A673 (cell line): ENCODE results near the gene ZEB2. TPM values are rescaled to one million over a fixed set of nuclear protein-coding genes. Genes with fewer than 3 reads are reported as not detected.

ENCODE experiments used
- BruUV-seq: library from RNA; stranded (reverse); fragments of 400-500 nt; replicated peaks from 2 replicates; lab custom pipeline; 2021; lab: Mats Ljungman, UMichigan
- CTCF ChIA-PET: fragments of 300-600 bp; sonication (Branson Sonifier 250); formaldehyde crosslinking; loops from one replicate; lab custom pipeline; 2022; ENCODE audit warnings: antibody characterized with exemption; lab: Charles Lee
- POLR2A ChIA-PET: fragments of 300-600 bp; sonication (Branson Sonifier 250); formaldehyde crosslinking; loops from one replicate; lab custom pipeline; 2022; ENCODE audit warnings: antibody characterized with exemption; ENCODE audit not compliant: low non-redundant PET; lab: Charles Lee
- DNase-seq: peaks from one replicate; pipeline ENCODE4 v3.0.0-alpha.2; 2015; ENCODE audit warnings: low spot score
- H3K27ac ChIP-seq: fragments of 200-600 bp; sonication (generic); 2 replicates; pipeline ENCODE4 v1.5.1; 2016; ENCODE audit warnings: mixed run types, low read depth, mild to moderate bottlenecking, mixed read lengths, antibody characterized with exemption, low read length; ENCODE audit not compliant: poor library complexity, severe bottlenecking
- H3K27me3 ChIP-seq: fragments of 200-600 bp; sonication (generic); replicated peaks from 2 replicates; pipeline ENCODE4 v1.6.1; 2017; ENCODE audit warnings: mixed run types, low read depth, mild to moderate bottlenecking, mixed read lengths, antibody characterized with exemption, low read length; ENCODE audit not compliant: insufficient read depth, poor library complexity
- H3K36me3 ChIP-seq: fragments of 200-600 bp; sonication (generic); 2 replicates; pipeline ENCODE4 v1.6.1; 2016; ENCODE audit warnings: mixed run types, mild to moderate bottlenecking, mixed read lengths, antibody characterized with exemption, low read length; ENCODE audit not compliant: insufficient read depth, poor library complexity, severe bottlenecking
- H3K4me1 ChIP-seq: fragments of 200-600 bp; sonication (generic); 2 replicates; pipeline ENCODE4 v1.6.1; 2017; ENCODE audit warnings: mixed run types, mild to moderate bottlenecking, mixed read lengths, antibody characterized with exemption, low read length; ENCODE audit not compliant: insufficient read depth, poor library complexity, severe bottlenecking
- H3K4me3 ChIP-seq: fragments of 200-600 bp; sonication (generic); 2 replicates; pipeline ENCODE4 v1.5.1; 2016; ENCODE audit warnings: low read depth, mixed run types, mild to moderate bottlenecking, mixed read lengths, low read length; ENCODE audit not compliant: poor library complexity, severe bottlenecking
- H3K9me3 ChIP-seq: fragments of 200-600 bp; sonication (generic); 2 replicates; pipeline ENCODE4 v1.6.1; 2016; ENCODE audit warnings: mixed run types, low read depth, mild to moderate bottlenecking, mixed read lengths, antibody characterized with exemption, low read length; ENCODE audit not compliant: poor library complexity, severe bottlenecking
- EZH2 ChIP-seq: fragments of 200-600 bp; sonication (generic); IDR thresholded peaks from 2 replicates; pipeline ENCODE4 v1.6.1; 2017; ENCODE audit warnings: borderline replicate concordance, low read depth, mild to moderate bottlenecking, mixed read lengths, antibody characterized with exemption, low read length; ENCODE audit not compliant: poor library complexity, severe bottlenecking
- intact Hi-C: fragments of 100-400 bp; cut with micrococcal nuclease; formaldehyde crosslinking; loops from one replicate; pipeline ENCODE4 v1.10.0; 2022; ENCODE audit not compliant: unreplicated experiment
- total RNA-seq: library from RNA; stranded (reverse); gene quantifications from 2 replicates; pipeline ENCODE4 v1.2.3, GENCODE V29; 2021
- TF ChIP-seq, protein P1 (sequence below): fragments of 300-800, 200-600 bp; sonication (generic); conservative IDR thresholded peaks from 2 replicates; pipeline ENCODE4 v1.5.1; 2017; ENCODE audit warnings: low read depth, mild to moderate bottlenecking, antibody characterized with exemption, low read length, moderate library complexity, mixed read lengths

ZEB2 gene
- total RNA-seq, 1 experiment from 2014 or later = 146 TPM

GRCh38 chr2:144339048-144339447 lies 180.9 kb downstream of the ZEB2 start:
- ChIA-PET POLR2A (no interaction called here), CTCF (no interaction called here)
- H3K4me1 ChIP-seq = no peaks in the 10 kb centered on the region
- no peak for TF ChIP-seq EZH2
- TF ChIP-seq, protein P1, sequence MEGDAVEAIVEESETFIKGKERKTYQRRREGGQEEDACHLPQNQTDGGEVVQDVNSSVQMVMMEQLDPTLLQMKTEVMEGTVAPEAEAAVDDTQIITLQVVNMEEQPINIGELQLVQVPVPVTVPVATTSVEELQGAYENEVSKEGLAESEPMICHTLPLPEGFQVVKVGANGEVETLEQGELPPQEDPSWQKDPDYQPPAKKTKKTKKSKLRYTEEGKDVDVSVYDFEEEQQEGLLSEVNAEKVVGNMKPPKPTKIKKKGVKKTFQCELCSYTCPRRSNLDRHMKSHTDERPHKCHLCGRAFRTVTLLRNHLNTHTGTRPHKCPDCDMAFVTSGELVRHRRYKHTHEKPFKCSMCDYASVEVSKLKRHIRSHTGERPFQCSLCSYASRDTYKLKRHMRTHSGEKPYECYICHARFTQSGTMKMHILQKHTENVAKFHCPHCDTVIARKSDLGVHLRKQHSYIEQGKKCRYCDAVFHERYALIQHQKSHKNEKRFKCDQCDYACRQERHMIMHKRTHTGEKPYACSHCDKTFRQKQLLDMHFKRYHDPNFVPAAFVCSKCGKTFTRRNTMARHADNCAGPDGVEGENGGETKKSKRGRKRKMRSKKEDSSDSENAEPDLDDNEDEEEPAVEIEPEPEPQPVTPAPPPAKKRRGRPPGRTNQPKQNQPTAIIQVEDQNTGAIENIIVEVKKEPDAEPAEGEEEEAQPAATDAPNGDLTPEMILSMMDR = no peak
- H3K9me3 ChIP-seq = no peaks in the 10 kb centered on the region
- no peaks in the 10 kb centered on the region for H3K36me3 ChIP-seq
- intact Hi-C loops = no loop called here
- no peak overlapping the region for H3K4me3 ChIP-seq
- no peaks in the 10 kb centered on the region for H3K27me3 ChIP-seq
- no TSS peak for BruUV-seq
- no peak overlapping the region for H3K27ac ChIP-seq
- DNase-seq = no peak

DNA sequence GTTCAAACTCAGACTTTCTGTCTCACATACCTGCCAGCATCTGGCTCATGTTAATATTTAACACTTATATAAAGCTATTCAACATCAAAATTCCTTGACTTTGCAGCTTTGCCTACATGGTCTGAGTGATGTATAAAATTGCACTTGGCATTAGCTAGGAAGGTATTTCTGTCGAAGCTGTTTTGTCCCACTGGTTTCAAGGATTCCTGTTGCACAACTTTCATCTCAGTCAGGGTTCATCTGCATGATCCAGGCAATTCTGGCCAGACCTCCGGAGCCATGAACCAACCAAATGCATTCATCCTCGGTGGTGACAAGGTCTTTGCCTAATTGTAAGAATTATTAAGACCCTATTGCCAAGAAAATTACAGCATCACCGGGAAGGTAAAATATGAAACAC lies 185.4 kb downstream of the ZEB2 start:
- intact Hi-C loops = loop anchor here (5.0 kb wide), 1 partner anchor 183 kb away; no protein-coding TSS in a partner anchor
- CTCF ChIA-PET = no interaction called here

More for the DNA sequence above, 185.4 kb downstream of the ZEB2 start:
- DNase-seq = no peak
- Histone ChIP-seq H3K36me3 (no peaks in the 10 kb centered on the region), H3K4me1 (peaks cover 13% of the 10 kb centered on the region), H3K4me3 (no peak overlapping the region), H3K9me3 (no peaks in the 10 kb centered on the region), H3K27me3 (no peaks in the 10 kb centered on the region), H3K27ac (no peak overlapping the region)
- BruUV-seq = no TSS peak
- POLR2A ChIA-PET = no interaction called here
- TF ChIP-seq, protein P1 = no peak
- no peak for TF ChIP-seq EZH2
